Stimulated activated CD4-positive, alpha-beta T cell treated with anti-CD3 and anti-CD28 coated beads, Interleukin-15, amount 100 ng/mL, for 1 hour (primary cell): Measurements from ENCODE around the gene OXT.
"Not testable (repeated sequence)": the region's sequence is repeated elsewhere in the genome, so short reads cannot be mapped to it uniquely, and the experiment has no call there.

ENCODE experiments used
- DNase-seq, 2 donors: peaks; one replicate each; pipeline ENCODE4 v3.0.0-alpha.2; 2020; ENCODE audit warnings: low read depth in 1 of 2, low spot score in 1 of 2

Gene OXT

GRCh38 chr20:3109350-3110302 lies 38.2 kb downstream of the OXT start:
- no peak for DNase-seq

- no peak for DNase-seq
Measured at GRCh38 chr20:3111507-3111906, 40.1 kb downstream of the OXT start.

- no peak for DNase-seq
Measured at GRCh38 chr20:3111995-3112394, 40.6 kb downstream of the OXT start.

- no peak for DNase-seq
Measured at GRCh38 chr20:3115190-3116107, 44.0 kb downstream of the OXT start.

- no peak for DNase-seq
Measured at GRCh38 chr20:3116341-3116740, 44.9 kb downstream of the OXT start.

- DNase-seq = not testable (repeated sequence)
Measured at GRCh38 chr20:3117839-3118379, 46.5 kb downstream of the OXT start.

- no peak for DNase-seq
Measured at GRCh38 chr20:3119044-3119443, 47.6 kb downstream of the OXT start.

- no peak for DNase-seq
Measured at GRCh38 chr20:3121271-3121911, 50.0 kb downstream of the OXT start.
